ENCODE data around the gene BLID.

BLID gene

GRCh38 chr11:122139595-122139866 is 23.5 kb upstream of the BLID start:
- DNase-seq (ENCODE audit: low spot score) = no peak

GRCh38 chr11:122138744-122139594 is 23.0 kb upstream of the BLID start:
- no peak for DNase-seq (ENCODE audit: low spot score)

GRCh38 chr11:122137078-122137793 is 21.2 kb upstream of the BLID start:
- no peak for DNase-seq (ENCODE audit: low spot score)

DNA sequence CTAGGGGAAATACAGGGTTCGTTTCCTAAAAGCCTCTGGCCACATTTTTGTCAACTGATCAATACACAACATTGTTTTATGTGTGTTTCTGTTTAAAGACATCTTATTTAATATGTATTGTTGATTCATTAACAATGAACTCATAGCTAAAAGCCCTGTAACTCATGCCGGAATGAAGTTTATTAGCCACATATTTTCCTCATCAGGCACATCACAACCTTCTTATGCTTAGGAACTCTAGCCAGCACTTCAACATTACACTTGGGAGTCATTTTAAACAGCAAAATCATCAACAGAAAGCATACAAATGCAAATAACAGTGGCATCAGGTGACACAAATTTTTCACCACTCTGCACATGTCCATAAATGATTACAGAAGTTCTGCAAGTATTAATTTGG is 15.1 kb upstream of the BLID start:
- no peak for DNase-seq (ENCODE audit: low spot score)

- DNase-seq (ENCODE audit: low spot score) = no peak
These were observed 12.1 kb upstream of the BLID start for GRCh38 chr11:122128146-122128545.

GRCh38 chr11:122127020-122127419 is 11.0 kb upstream of the BLID start:
- DNase-seq (ENCODE audit: low spot score) = no peak

DNA sequence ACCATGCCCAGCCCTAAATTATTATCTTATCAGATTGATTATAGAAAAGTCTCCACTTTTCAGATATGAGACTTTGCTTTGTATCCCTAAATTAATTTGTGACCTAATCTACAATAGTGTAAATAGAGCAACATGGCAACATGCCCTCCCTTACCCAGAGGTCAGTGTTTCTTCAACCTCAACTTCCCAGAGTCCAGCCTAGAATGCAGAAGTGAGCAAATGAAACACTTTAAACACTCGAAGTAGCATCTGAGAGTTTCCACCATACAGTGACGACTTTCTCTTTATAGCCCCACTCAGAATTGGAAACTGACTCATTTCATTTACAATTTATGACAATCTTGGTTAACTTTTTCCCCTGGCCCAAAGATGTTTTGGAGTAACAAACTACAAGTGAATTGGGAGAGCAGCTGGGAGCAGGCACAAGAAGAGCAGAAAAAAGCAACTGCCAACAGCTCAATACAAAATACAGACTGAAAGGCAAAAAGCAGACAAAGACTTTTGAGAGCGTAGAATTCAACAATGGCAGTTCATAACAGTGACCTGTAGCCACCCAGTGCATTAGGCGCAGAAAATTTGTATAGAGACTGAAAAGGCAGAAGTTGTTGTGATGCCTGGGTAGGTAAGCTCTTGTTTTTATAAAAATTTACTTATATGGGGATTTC is 10.1 kb upstream of the BLID start:
- DNase-seq (ENCODE audit: low spot score) = no peak

- no peak for DNase-seq (ENCODE audit: low spot score)
These were observed 7.4 kb upstream of the BLID start for GRCh38 chr11:122123263-122123929.

DNA sequence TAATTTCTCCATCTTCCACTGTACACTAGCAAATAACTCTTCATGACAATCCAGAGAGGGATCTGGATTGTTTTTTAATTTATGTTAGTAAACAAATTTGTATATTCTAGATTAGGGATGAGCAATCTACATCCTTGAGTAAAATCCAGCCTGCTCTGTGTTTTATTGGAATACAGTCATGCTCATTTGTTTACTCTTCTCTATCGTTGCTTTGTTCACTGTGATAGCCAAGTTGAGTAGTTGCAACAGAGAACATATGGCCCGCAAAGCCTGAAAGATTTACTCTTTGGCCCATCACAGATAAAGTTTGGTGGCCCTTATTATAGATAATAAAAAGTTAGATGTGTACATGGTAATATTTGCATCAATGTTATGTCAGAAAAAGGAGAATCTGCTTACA is 6.2 kb upstream of the BLID start:
- no peak for DNase-seq (ENCODE audit: low spot score)

GRCh38 chr11:122120096-122120495 is 4.1 kb upstream of the BLID start:
- DNase-seq (ENCODE audit: low spot score) = no peak

DNA sequence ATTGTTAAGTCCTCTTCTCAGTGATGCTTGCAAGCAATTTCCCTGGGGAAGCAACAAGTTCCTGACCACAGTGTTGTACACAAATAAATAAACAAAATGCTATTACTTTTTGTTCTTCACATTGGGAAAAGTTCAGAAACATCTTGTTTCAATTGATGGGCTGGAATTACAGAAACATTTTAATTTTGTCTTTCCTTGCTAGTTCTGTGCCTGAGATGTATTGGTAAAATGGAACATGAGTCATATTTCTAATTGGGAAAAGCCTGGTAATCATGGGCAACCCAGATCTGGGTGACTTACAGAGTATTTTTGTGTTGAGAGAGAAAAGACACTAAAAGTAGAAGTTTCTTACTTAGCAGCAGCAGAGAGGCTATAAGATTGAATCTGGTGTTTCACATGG is 576 bp upstream of the BLID start:
- DNase-seq (ENCODE audit: low spot score) = no peak

- no peak for DNase-seq (ENCODE audit: low spot score)
These were observed 1.0 kb downstream of the BLID start for GRCh38 chr11:122114976-122115375.

DNA sequence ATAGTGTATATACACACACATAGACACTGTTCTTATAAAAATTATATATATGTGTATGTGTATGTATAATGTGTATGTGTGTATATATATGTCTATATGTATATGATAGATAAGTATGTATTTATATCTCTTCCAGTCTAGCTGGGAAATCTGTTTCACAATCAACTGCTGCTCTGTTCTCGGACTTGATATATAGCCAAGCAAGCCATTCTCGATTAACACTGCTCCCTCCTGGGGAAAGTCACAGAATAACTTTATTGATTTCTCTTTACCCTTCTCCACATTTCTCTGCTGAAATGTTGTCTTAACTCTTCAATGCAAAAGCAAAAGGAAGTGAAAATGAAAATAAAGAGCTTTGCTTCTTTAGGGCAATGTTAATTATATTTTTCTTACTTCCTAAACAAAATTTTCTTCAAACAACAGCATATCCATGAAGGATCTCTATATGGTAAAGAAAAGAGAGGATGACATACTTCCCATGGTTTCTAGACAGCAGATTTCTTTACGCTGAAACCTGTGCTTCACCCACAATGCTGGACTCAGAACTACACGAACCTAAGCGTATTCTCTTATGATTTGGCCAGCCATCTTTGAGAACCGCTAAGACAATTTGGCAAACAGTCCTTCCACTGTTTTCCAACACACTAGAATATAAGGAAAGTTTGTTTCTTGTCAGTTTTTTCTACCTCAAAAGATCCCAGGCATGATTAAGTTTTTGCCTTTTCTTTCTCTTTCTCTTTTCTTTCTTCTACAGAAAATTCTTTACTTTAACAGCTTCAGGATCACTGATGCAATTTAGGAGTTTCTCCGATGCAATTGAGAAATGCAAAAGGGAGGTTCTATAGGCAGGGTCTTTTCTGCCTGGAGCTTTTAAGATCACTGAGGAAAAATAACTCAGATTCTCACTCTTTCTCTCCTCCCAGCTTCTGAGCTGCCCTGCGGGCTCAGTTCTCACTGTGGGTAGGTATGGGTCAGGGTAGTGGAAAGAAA is 1.9 kb downstream of the BLID start:
- DNase-seq (ENCODE audit: low spot score) = no peak

- no peak for DNase-seq (ENCODE audit: low spot score)
These were observed 3.3 kb downstream of the BLID start for GRCh38 chr11:122112470-122113365.

DNA sequence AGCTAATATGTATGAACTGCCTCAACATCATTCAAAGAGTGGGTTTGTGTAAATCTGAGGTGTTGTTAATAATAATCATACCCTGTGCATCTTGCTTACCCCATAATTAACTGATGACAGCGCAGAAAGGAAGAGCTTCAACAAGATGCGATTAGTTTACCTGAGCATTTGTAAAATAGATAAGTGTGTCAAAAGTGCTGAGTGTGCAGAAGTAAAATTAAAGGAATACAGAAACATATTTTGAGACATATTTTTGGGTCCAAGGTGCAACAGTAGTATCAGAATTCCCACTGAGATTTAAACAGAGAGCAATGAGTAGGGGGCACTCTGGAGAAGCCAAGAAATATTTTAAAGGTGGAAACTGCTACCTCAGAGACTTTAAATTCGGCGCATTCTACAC is 6.1 kb downstream of the BLID start:
- no peak for DNase-seq (ENCODE audit: low spot score)

DNA sequence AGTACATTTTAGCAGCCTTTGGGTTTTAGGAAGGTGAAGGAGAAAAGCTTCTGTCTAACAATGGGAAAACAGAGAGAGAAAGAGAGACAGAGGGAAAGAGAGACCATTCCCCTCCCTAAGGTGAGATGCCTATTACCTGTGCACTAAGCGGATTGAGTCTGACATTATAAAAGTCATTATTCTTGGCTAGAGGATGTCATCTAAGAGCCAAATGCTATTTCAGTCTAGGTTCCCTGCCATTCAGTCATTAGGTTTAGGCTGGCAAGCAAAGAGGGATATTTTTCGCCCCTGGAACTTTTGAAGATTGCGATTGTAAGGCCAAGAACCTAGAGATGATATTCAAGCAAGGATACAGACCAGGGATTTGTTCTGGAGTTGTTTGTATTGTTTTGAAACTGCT is 7.2 kb downstream of the BLID start:
- DNase-seq (ENCODE audit: low spot score) = no peak

- DNase-seq (ENCODE audit: low spot score) = peak; percentile 14
These were observed 7.7 kb downstream of the BLID start for GRCh38 chr11:122108192-122108799.

DNA sequence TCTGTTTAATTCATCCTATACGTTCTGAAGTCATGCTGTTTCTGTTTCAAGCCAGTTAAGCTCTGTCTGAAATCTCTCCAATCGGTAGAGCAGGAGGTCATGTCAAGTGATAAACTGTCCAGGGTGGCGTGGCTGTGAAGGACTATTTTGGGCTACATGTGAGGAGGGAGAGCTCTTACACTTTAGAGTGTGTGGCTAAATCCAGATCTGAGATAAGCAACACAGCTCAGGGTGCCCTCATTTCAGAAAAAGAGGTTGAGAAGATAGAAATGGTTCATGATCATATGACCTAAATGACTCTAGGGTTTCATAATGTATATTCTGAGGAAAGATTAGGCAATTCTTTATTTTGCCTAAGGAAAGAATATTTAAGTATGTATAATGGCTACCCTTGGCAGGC is 8.4 kb downstream of the BLID start:
- no peak for DNase-seq (ENCODE audit: low spot score)

DNA sequence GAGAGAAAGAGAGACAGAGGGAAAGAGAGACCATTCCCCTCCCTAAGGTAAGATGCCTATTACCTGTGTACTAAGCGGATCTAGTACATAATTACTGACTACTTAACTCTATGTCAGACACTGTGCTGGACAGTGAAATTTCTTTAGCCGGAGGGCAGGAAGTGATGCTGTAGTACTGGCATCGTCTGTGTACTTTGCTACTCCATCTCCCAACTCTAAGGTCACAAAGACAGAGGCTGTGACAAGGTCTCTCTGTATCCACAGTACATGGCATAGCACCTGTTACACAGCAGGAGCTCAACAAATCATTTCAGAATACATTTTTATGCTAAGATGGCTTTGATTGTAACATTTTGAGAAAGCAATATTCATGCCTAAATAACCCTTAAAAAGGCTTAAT is 9.0 kb downstream of the BLID start:
- DNase-seq (ENCODE audit: low spot score) = no peak
